T follicular helper cell (primary cell): ENCODE results near the gene CD53.
"Not testable (repeated sequence)": the region's sequence is repeated elsewhere in the genome, so short reads cannot be mapped to it uniquely, and the experiment has no call there.

Experiments
- DNase-seq: peaks from one replicate; pipeline ENCODE4 v3.0.0-alpha.2; 2020; ENCODE audit warnings: low read depth

CD53 gene

GRCh38 chr1:110916274-110916668, 43.3 kb downstream of the CD53 start:
- DNase-seq: no peak

DNA sequence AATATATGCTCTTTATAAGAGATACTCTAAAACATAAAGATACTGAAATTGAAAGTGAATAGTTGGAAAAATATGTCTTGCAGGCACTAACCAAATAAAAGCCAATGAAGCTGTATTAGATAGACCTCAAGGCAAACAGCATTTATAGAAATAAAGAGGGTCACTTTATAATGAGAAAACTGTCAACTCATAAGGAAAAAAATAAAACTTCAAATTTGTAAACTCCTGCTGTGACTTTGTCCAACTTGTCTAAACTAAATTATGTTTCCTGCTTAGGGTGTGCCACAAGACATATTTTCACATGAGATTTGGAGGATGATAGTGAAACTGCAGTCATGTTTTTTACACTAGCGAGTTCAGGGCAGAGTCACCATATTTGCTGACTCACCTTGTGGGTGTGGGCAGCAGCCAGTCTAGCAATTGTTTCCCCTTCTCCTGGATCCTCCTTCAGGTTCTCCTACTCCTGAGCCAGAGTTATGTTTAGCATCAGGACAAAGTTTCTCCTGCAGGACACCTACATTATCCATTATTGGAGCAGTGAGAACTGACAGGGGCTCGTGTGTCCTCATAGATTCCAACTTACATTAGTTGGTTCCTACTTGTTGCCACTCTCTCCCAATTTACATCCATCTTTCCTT, 43.8 kb downstream of the CD53 start:
- DNase-seq: no peak

GRCh38 chr1:110918016-110918415, 45.1 kb downstream of the CD53 start:
- no peak for DNase-seq

DNA sequence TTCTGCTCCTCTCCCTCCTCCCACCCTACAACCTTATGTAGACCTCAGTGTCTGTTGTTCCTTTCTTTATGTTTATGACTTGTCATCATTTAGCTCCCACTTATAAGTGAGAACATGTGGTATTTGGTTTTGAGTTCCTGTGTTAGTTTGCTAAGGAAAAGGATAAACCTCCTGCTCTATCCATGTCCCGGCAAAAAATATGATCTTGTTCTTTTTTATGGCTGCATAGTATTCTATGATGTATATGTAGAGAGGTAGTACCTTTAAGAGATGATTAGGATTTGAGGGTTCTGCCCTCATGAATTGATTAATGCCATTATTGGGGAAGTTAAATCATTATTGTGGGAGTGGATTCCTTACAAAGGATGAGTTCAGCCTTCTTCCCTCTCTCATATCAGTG, 49.0 kb downstream of the CD53 start:
- no peak for DNase-seq

- no peak for DNase-seq
Measured at GRCh38 chr1:110927484-110928075, 54.6 kb downstream of the CD53 start.

GRCh38 chr1:110928191-110928590, 55.2 kb downstream of the CD53 start:
- DNase-seq: no peak

GRCh38 chr1:110928904-110929303, 56.0 kb downstream of the CD53 start:
- no peak for DNase-seq

DNA sequence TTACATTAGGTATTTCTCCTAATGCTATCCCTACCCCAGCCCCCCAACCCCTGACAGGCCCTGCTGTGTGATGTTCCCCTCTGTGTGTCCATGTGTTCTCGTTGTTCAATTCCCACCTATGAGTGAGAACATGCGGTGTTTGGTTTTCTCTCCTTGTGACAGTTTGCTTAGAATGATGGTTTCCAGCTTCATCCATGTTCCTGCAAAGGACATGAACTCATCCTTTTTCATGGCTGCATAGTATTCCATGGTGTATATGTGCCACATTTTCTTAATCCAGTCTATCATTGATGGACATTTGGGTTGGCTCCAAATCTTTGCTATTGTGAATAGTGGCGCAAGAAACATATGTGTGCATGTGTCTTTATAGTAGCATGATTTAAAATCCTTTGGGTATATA, 58.1 kb downstream of the CD53 start:
- not testable (repeated sequence) for DNase-seq

- no peak for DNase-seq
Measured at GRCh38 chr1:110936567-110936966, 63.6 kb downstream of the CD53 start.

DNA sequence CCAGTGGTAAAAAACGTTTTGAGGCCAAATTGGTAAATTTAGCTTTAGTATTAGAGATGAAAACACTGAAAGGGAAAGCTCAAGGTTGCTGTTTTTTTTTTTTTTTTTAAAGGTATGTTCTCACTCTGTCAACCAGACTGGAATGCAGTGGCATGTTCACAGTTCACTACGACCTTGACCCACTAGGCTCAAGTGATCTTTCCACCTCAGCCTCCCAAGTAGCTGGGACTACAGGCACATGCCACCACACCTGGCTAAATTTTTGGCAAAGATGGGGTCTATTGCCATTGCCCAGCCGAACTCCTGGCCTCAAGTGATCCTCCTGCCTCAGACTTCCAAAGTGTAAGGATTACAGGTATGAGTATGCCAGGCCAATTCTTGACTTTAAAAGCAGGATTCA, 71.9 kb downstream of the CD53 start:
- no peak for DNase-seq

DNA sequence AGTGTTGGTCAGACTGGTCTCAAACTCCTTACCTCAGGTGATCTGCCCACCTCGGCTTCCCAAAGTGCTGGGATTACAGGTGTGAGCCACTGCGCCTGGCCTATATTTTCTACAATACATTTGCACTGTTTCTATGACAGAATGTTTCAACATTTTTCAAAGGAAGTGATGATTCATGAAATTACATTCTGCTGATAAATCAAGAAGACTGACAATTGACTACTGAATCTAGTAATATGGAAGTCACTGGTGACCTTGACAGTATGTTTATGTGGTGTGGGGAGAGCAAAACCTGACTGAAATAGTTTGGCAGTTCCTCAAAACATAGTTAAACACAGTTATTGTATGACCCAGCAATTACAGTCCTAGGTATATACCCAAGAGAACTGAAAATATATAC, 72.7 kb downstream of the CD53 start:
- DNase-seq: no peak

DNA sequence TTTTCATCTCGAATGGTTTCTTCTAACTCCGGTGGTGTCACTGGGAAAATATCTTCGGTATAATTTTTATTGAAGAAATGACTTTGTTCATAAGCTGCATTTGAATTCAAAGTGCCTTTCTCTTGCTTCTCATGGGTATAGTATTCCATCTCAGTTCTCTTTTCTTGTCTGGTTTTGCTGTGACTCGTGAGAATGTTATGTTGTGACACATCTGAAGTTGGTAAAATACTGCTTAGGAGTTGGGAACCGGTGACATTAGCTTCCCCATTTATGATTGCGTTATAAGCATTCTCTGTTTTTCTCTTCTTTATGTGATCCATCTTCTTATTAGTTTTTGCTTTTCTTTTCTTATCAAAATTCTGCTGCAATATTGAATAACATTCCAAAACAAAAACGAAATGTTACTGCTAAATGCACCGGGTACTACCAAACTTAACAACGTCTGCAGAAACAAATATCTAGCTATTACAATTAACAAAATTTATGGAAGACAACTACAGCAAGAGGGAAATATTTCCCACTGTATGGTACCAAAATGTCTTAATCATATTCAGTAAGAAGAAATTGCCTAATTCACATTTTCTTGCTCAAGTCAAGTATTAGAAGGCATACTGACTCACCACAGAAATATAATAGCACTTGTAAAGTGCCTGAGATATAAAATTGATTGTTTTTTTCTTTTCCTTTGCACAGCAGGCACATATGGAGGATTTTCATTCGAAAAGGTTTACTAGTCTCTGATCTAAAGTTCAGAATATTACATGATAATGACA, 75.3 kb downstream of the CD53 start:
- DNase-seq: no peak
